Fibroblast of the conjunctiva (primary cell): Measurements from ENCODE around the gene NAGA.
"Not testable (repeated sequence)": the region's sequence is repeated elsewhere in the genome, so short reads cannot be mapped to it uniquely, and the experiment has no call there.

Experiments used
- DNase-seq: peaks from one replicate; pipeline ENCODE4 v3.0.0-alpha.2; 2010; ENCODE audit warnings: low read depth

Gene NAGA

GRCh38 chr22:42070517-42071422, at the start of gene NAGA:
NAGA (minus strand) TSS chr22:42070812; CDS start chr22:42070297, 515 bp downstream.
- DNase-seq: peak; percentile 91

GRCh38 chr22:42116848-42117424, 46.3 kb upstream of the NAGA start:
- DNase-seq: no peak

GRCh38 chr22:42115420-42115830, 44.8 kb upstream of the NAGA start:
- not testable (repeated sequence) for DNase-seq

GRCh38 chr22:42114721-42115120, 44.1 kb upstream of the NAGA start:
- no peak for DNase-seq

GRCh38 chr22:42112793-42113192, 42.2 kb upstream of the NAGA start:
- not testable (repeated sequence) for DNase-seq

- DNase-seq: no peak
Observed at GRCh38 chr22:42111798-42112197, 41.2 kb upstream of the NAGA start.

GRCh38 chr22:42108848-42109247, 38.2 kb upstream of the NAGA start:
- DNase-seq: no peak

GRCh38 chr22:42104332-42104860, 33.8 kb upstream of the NAGA start:
- not testable (repeated sequence) for DNase-seq

- DNase-seq: no peak
Observed at GRCh38 chr22:42101199-42101598, 30.6 kb upstream of the NAGA start.

- no peak for DNase-seq
Observed at GRCh38 chr22:42091455-42091782, 20.8 kb upstream of the NAGA start.

- DNase-seq: peak; percentile 99
Observed at GRCh38 chr22:42090596-42091454, 20.2 kb upstream of the NAGA start, which contains the start of gene NDUFA6. NDUFA6 (minus strand) TSS chr22:42090772; CDS start chr22:42090744, 28 bp downstream.

GRCh38 chr22:42086051-42086450, 15.4 kb upstream of the NAGA start:
- DNase-seq: no peak

- no peak for DNase-seq
Observed at GRCh38 chr22:42084874-42085273, 14.3 kb upstream of the NAGA start.

- DNase-seq: no peak
Observed at GRCh38 chr22:42083119-42083518, 12.5 kb upstream of the NAGA start.

GRCh38 chr22:42080287-42080686, 9.7 kb upstream of the NAGA start:
- DNase-seq: no peak

GRCh38 chr22:42079319-42080251, 9.0 kb upstream of the NAGA start, which contains the start of gene SMDT1:
SMDT1 (plus strand) TSS chr22:42079700; CDS start chr22:42079769, 69 bp downstream.
- peak; percentile 96 for DNase-seq

- DNase-seq: no peak
Observed at GRCh38 chr22:42078469-42079318, 8.1 kb upstream of the NAGA start.

- no peak for DNase-seq
Observed at GRCh38 chr22:42077486-42078125, 7.0 kb upstream of the NAGA start.

- no peak for DNase-seq
Observed at GRCh38 chr22:42076764-42077485, 6.3 kb upstream of the NAGA start.
